Tongue (tissue), 2 donors: ENCODE measurements around the gene PCSK6. TPM values are rescaled to one million over a fixed set of nuclear protein-coding genes. Genes with fewer than 3 reads are reported as not detected.
A peak's percentile ranks its signal among the peaks of the same experiment; 100 is the strongest.

Experiments
- DNase-seq: peaks from one replicate; pipeline ENCODE4 v3.0.0-alpha.2; 2015
- total RNA-seq: library from RNA; depleted of rRNA; stranded (reverse); fragments of >200 nt; gene quantifications from one replicate; pipeline ENCODE4 v1.2.3, GENCODE V29; 2014

The PCSK6 gene
- total RNA-seq, 1 donor from 2014 or later = 10.6 TPM

GRCh38 chr15:101446518-101447167 is 42.9 kb downstream of the PCSK6 start:
- no peak for DNase-seq

- DNase-seq = peak; percentile 45
Observed at GRCh38 chr15:101445562-101446517, 43.7 kb downstream of the PCSK6 start.

GRCh38 chr15:101444807-101445508 is 44.5 kb downstream of the PCSK6 start:
- DNase-seq = no peak

- DNase-seq = no peak
Observed at GRCh38 chr15:101444015-101444414, 45.5 kb downstream of the PCSK6 start.

- no peak for DNase-seq
Observed at GRCh38 chr15:101442272-101442671, 47.2 kb downstream of the PCSK6 start.

GRCh38 chr15:101441696-101442095 is 47.8 kb downstream of the PCSK6 start:
- DNase-seq = no peak

GRCh38 chr15:101440846-101441590 is 48.5 kb downstream of the PCSK6 start:
- DNase-seq = no peak

GRCh38 chr15:101439920-101440319 is 49.6 kb downstream of the PCSK6 start:
- peak; percentile 69 for DNase-seq

GRCh38 chr15:101439285-101439919 is 50.1 kb downstream of the PCSK6 start:
- DNase-seq = no peak

- DNase-seq = no peak
Observed at GRCh38 chr15:101438482-101439284, 50.8 kb downstream of the PCSK6 start.

GRCh38 chr15:101437618-101438481 is 51.7 kb downstream of the PCSK6 start:
- no peak for DNase-seq

- no peak for DNase-seq
Observed at GRCh38 chr15:101437209-101437608, 52.3 kb downstream of the PCSK6 start.

GRCh38 chr15:101436526-101436925 is 53.0 kb downstream of the PCSK6 start:
- DNase-seq = no peak

GRCh38 chr15:101435761-101436160 is 53.7 kb downstream of the PCSK6 start:
- DNase-seq = no peak

GRCh38 chr15:101434032-101434920 is 55.2 kb downstream of the PCSK6 start:
- DNase-seq = no peak

- DNase-seq = no peak
Observed at GRCh38 chr15:101433396-101433795, 56.1 kb downstream of the PCSK6 start.

GRCh38 chr15:101432982-101433381 is 56.5 kb downstream of the PCSK6 start:
- no peak for DNase-seq

GRCh38 chr15:101431748-101432147 is 57.8 kb downstream of the PCSK6 start:
- DNase-seq = no peak

GRCh38 chr15:101431301-101431700 is 58.2 kb downstream of the PCSK6 start:
- no peak for DNase-seq
